C4-2B (cell line): ENCODE results near the gene PLEKHM3.

Source experiments
- H3K27ac ChIP-seq: fragments of 450-650 bp; 2 replicates; pipeline ENCODE4 v1.5.1; 2017
- ZFX ChIP-seq: fragments of 450-650 bp; IDR thresholded peaks from 2 replicates; pipeline ENCODE4 v1.6.1; 2017
- TF ChIP-seq, protein P1 (sequence below): fragments of 450-650 bp; conservative IDR thresholded peaks from 2 replicates; pipeline ENCODE4 v1.5.1; 2017; ENCODE audit warnings: mild to moderate bottlenecking

PLEKHM3 gene

GRCh38 chr2:207929923-207930322, 95.4 kb downstream of the PLEKHM3 start:
- H3K27ac ChIP-seq, result no peak overlapping the region
- TF ChIP-seq ZFX, result no peak
- TF ChIP-seq, protein P1, sequence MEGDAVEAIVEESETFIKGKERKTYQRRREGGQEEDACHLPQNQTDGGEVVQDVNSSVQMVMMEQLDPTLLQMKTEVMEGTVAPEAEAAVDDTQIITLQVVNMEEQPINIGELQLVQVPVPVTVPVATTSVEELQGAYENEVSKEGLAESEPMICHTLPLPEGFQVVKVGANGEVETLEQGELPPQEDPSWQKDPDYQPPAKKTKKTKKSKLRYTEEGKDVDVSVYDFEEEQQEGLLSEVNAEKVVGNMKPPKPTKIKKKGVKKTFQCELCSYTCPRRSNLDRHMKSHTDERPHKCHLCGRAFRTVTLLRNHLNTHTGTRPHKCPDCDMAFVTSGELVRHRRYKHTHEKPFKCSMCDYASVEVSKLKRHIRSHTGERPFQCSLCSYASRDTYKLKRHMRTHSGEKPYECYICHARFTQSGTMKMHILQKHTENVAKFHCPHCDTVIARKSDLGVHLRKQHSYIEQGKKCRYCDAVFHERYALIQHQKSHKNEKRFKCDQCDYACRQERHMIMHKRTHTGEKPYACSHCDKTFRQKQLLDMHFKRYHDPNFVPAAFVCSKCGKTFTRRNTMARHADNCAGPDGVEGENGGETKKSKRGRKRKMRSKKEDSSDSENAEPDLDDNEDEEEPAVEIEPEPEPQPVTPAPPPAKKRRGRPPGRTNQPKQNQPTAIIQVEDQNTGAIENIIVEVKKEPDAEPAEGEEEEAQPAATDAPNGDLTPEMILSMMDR, result no peak

DNA sequence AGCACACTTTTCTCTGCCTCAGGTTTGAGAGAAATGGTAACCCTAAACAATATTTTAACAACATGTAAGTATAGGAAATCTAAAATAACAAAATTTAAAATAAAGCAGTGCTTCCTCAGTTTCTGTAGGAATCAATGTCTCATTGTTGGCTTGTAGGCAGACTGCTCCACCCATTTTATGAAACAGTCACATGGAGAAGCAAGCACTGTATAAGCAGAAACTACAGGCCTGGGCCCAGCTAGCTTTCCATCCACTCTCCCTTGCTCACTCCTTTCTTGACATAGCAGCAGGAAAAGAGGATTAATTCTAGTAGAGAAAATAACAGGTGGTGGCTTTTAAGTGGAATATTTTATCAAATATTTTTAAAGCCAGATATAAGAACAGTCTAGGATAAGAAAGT, 97.2 kb downstream of the PLEKHM3 start:
- H3K27ac ChIP-seq, result no peak overlapping the region
- TF ChIP-seq, protein P1, result no peak
- no peak for TF ChIP-seq ZFX

DNA sequence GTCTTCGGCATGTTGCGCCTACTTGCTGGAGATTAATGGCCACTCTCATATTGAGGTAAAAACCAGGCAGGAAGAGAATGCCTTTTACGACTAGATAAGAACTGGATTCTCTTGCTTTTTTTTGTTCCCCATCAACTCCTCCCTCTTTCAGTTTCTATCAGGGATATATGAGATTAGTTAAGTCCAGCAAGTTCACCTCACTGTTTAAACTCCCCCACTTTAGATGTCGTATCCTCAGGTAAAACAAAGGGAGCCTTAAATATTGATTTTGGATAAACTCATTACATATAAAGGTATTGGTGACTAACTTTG, 98.4 kb downstream of the PLEKHM3 start:
- no peak overlapping the region for H3K27ac ChIP-seq
- TF ChIP-seq, protein P1, result no peak
- no peak for TF ChIP-seq ZFX

DNA sequence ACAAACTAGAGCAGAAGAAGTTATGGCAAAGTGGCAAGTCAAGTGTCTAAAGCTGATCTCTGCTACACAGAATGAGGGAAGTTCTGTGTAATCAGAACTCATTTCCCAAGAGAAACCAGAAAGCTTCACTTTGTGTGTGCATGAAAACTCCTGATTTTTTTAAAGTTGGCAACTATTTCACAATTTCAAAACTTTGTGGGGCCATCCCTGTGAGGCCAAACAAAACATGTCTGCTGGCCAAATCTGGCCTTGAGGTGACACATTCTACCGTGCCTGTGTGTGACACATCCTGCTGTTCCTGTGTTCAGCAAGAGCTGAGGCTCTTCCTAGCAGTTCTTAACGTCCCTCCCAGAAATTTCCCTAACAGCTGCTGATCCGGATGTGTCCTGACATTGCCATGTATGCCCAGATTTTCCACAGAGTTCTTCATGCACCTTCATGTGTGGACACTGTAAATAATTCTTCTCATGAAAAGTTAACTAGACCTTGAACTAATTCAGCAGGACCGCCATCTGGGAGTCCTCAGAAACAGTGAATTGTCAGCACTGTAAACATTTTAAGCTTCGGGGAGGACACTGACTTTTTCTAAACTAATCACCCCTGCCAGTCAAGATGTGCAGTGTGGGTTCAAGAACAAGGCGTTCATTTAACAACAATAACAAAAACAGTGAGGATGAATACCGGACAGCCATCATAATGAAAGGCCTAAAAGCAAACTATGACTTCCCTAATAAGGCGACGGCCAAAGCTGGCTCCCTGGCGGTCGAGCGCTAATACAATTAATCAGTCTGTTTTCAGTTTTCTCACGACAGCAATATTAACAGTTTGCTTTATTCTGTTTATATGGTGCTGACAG, 99.0 kb downstream of the PLEKHM3 start:
- no peak for TF ChIP-seq ZFX
- TF ChIP-seq, protein P1, result no peak
- H3K27ac ChIP-seq, result no peak overlapping the region

GRCh38 chr2:207925601-207926000, 99.7 kb downstream of the PLEKHM3 start:
- no peak overlapping the region for H3K27ac ChIP-seq
- TF ChIP-seq, protein P1, result no peak
- no peak for TF ChIP-seq ZFX

DNA sequence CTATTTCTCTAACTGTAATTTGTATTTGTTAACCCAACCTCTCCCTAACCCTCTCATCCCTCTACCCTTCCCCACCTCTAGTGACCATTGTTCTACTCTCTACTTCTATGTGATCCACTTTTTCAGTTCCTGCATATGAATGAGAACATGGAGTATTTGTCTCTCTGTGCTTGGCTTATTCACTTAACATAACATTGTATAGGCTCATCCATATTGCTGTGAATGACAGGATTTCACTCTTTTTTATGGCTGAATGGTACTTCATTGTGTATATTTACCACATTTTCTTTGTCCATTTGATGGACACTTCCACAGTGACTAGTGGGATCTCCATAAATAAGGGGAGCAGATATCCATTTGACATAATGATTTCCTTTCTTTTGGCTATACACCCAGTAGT, 103.7 kb downstream of the PLEKHM3 start:
- no peak overlapping the region for H3K27ac ChIP-seq
- TF ChIP-seq, protein P1, result no peak
- no peak for TF ChIP-seq ZFX

GRCh38 chr2:207920721-207921120, 104.6 kb downstream of the PLEKHM3 start:
- no peak overlapping the region for H3K27ac ChIP-seq
- TF ChIP-seq ZFX, result no peak
- TF ChIP-seq, protein P1, result no peak
